ENCODE data around the gene ATXN2.
"Not testable (repeated sequence)": the region's sequence is repeated elsewhere in the genome, so short reads cannot be mapped to it uniquely, and the experiment has no call there.

Gene ATXN2, protein sequence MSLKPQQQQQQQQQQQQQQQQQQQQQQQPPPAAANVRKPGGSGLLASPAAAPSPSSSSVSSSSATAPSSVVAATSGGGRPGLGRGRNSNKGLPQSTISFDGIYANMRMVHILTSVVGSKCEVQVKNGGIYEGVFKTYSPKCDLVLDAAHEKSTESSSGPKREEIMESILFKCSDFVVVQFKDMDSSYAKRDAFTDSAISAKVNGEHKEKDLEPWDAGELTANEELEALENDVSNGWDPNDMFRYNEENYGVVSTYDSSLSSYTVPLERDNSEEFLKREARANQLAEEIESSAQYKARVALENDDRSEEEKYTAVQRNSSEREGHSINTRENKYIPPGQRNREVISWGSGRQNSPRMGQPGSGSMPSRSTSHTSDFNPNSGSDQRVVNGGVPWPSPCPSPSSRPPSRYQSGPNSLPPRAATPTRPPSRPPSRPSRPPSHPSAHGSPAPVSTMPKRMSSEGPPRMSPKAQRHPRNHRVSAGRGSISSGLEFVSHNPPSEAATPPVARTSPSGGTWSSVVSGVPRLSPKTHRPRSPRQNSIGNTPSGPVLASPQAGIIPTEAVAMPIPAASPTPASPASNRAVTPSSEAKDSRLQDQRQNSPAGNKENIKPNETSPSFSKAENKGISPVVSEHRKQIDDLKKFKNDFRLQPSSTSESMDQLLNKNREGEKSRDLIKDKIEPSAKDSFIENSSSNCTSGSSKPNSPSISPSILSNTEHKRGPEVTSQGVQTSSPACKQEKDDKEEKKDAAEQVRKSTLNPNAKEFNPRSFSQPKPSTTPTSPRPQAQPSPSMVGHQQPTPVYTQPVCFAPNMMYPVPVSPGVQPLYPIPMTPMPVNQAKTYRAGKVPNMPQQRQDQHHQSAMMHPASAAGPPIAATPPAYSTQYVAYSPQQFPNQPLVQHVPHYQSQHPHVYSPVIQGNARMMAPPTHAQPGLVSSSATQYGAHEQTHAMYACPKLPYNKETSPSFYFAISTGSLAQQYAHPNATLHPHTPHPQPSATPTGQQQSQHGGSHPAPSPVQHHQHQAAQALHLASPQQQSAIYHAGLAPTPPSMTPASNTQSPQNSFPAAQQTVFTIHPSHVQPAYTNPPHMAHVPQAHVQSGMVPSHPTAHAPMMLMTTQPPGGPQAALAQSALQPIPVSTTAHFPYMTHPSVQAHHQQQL

DNA sequence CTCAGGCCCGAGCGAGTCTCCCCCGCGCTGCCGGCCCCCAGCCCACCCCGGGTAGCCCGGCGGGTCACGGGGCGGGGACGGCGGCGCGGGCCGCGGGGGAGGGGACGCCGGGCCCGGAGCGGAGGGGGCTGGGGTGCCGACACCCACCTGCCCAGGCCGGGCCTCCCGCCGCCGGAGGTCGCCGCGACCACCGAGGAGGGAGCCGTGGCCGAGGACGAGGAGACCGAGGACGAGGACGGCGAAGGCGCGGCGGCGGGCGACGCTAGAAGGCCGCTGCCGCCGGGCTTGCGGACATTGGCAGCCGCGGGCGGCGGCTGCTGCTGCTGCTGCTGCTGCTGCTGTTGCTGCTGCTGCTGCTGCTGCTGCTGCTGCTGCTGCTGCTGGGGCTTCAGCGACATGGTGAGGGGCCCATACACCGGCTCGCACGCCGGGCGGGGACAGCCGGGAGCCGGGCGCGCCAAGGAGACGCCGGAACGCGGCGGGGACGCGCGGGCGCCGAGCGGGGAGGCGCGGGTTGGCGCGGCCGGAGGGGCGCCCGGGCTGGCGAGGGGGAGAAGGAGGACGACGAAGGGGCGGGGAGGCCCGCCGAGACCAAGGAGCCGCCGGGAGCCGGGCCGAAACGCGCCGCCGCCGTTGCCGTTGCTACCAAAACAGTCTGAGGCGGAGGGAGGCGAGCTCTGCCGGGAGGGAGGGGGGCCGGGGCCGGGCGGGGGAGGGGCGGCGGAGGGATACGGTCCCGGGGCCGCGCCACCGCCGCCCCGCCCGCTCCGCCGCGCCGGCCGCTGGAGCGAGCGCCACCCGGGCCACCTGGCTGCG, at the start of gene ATXN2:
Gene ATXN2 (minus strand): TSS at position 679 of the 816 bp plus-strand sequence. CDS start 281 bp downstream, at position 398.
- DNase-seq (ENCODE audit: low read depth in 1 of 2, low spot score in 1 of 2) = peak in 1 of 2 donors; percentile 58

DNA sequence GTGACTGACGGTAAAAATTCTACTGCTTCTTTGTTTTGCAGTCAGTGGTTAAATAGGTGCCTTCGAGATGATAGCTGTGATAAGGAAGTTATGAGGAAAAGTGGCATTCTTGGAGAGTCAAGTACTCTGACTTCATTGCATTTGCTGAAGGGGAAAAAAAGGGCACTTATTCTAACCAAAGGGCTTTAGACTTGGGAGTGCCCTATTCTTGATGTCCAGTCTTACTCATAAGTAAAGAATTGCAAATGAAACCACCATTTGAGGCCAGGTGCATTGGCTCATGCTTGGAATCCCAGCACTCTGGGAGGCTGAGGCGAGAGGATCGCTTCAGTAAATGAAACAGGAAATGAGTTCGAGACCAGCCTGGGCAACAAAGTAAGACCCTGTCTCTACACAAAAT, 46.3 kb upstream of the ATXN2 start:
- no peak for DNase-seq (ENCODE audit: low read depth in 1 of 2, low spot score in 1 of 2)

DNA sequence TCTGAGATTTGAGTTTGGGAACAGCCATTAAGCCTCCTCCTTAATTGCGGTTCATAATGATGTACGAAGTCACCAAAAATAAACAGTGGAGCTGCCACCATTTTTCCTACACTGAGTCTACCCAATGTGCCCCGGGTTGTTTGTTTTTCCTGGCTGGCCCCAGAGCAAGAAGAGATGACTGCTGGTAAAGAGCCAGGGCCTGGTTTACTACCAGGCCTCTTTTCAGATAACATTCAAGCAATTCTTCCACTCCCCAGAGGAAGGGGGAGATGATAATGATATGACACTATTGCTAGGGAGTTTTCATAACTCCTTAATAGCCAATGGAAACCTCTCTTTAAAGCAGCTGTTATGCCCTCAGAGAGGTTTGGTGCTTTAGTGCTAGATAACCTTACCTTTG, 44.3 kb upstream of the ATXN2 start:
- no peak for DNase-seq (ENCODE audit: low read depth in 1 of 2, low spot score in 1 of 2)

DNA sequence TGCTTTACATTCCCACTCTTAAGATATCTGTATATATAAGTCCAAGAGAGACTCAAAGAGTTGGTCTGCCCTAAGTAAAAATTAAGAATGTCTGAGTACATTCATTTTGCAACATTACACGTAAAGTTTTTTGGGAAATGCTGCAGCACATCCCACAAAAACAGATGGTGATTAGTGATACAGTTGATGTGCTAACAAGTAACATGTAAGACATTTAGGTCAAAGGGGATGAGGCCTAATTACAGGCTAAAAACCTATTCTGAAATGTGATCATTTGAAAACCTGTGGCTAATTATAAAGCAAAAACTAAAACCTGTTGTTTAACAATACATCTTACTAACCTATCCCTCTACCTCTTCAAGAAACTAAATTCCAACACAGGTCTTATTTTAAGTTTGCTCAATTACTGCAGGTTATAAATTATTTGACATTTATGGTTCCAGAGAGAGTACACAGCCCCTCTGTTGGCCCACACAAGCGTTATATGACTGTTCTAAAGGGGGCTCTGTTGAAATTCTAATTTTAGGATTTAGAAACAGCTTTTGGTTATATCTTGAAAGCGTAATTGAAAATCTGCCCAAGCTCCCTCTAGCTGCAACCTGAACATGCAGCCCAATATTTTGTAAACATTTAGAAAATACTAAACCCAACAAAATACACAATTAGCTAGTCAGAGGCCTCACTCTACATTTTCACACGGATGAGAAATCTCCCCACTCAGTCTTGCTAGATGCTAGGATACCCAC, 43.7 kb upstream of the ATXN2 start:
- no peak for DNase-seq (ENCODE audit: low read depth in 1 of 2, low spot score in 1 of 2)

DNA sequence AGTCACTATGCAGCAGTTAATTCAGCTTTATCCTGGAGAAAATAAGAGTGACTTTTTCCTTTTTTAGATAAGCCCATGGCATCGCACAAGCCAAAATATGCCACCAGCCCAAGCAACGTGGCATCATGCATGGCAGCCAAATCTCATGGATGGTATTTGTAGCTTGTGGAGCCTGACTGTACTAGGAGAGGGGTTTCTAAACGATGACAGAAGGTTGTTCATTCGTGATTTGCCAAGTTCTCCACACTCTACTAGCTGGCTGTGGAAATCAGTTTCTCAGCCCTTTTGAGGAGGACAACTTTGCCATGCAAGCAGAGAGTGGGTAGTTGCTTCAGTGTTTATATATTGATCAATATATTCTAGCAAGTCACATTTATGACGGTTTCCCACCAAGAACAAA, 41.4 kb upstream of the ATXN2 start:
- no peak for DNase-seq (ENCODE audit: low read depth in 1 of 2, low spot score in 1 of 2)

DNA sequence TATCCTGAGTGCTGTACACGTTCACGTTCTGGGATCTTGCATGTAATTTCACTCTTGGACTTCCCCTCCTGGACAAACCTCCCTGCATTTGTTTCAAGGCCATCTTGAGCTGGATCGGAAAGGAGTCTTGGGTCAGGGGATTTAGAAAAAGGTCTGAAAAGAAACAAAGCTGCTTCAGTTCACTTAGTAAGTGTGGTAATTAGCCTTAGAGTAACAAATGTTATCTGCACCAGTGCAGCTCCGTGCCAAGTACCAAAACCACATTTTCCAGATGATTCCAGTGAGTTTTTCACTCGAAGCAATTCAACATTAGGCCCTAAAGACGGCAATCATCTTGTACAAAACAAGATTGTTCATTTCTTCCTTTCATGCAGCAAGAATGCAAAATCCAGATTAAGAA, 39.4 kb upstream of the ATXN2 start:
- DNase-seq (ENCODE audit: low read depth in 1 of 2, low spot score in 1 of 2) = no peak

DNA sequence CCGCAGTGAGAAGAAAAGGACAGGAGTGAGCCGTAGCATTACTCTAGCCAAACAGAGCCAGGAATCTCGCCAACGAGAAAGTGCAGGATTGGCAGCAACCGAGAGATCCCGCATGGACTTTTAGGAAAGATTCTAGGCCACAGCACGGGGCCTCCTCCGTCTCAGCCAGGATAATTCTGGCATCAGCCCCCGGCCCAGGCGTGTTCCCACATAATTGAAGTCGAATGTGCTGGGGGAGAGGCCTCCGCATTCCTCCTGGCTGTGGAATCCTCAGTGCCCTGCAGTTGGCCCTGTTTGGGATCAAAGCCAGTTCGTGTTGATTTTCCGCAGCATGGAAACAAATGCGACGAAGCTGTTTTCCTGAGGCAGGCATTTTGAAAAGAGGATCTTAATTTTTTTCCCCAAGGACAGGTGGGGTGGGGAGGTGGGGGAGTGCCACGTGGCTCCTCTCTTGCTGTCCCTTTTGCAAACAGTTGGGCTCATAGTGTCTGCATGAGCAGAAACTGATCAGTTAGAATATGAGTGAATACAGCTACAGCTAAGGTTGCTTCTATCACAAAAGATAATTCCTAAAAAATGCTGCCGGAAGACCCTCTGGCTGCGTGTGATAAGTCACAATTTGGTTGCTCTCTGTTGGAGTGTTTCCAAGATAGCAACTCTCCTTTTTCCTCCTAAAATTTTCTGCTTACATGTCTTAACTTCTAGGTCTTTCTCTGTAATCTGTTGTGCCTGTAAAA, 37.3 kb upstream of the ATXN2 start:
- DNase-seq (ENCODE audit: low read depth in 1 of 2, low spot score in 1 of 2) = no peak

DNA sequence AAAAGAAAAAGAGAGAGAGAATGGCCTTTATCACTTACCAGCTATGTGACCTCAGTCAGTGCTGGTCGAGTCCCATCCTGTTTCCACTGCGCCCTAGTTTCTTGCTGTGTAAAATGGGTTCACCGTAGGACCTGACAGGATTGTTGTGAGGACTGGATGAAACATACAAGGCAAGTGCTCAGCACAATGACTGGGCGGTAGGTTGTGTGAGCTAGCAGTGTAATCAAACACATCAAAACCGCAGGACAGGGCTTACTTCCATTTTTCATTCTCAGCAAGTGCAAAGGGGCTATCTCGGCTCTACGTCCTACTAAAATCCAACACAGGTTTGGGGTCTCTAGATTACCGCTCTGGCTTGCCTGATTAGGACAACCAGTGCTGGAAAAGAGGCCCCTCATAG, 36.4 kb upstream of the ATXN2 start:
- no peak for DNase-seq (ENCODE audit: low read depth in 1 of 2, low spot score in 1 of 2)

DNA sequence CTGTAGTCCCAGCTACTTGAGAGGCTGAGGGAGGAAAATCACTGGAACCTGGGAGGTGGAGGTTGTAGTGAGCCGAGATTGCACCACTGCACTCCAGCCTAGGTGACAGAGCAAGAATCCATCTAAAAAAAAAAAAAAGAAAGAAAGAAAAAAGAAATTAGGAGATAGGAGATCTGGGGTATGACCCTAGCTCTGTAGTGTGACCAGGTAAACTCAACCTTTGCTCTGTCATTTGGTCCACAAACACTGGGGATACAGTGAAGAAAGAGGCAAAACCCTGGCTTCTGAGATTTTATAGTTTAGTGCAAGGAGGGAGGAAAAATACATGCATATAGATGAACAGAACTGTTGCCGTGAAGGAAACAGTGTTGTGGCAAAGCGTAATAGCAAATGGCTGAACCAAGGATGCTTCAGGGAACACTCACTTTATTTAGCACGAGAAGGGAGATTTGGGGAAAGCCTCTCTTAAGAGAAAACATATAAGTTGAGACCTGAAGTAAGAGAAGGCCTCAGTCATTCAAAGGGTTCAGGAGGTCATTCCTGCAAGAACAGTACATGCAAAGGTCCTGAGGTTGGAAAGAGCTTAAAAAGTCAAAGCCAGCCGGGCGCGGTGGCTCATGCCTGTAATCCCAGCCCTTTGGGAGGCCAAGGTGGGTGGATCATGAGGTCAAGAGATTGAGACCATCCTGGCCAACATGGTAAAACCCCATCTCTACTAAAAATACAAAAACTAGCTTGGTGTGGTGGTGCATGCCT, 29.6 kb upstream of the ATXN2 start:
- no peak for DNase-seq (ENCODE audit: low read depth in 1 of 2, low spot score in 1 of 2)

DNA sequence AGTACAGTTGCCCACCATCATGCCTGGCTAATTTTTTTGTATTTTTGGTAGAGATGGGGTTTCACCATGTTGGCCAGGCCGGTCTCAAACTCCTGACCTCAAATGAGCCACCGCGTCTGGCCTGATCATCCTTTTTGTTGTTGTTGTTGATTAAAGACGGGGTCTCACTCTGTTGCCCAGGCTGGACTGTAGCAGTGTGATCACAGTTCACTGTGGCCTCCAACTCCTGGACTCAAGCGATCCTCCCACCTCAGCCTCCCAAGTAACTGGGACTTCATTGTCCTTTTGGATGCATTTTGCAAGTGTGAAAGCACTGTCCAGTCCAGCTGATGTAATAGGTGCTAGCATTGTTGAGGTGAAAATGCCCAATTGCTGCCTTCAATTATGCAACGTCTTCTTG, 27.1 kb upstream of the ATXN2 start:
- DNase-seq (ENCODE audit: low read depth in 1 of 2, low spot score in 1 of 2) = no peak

DNA sequence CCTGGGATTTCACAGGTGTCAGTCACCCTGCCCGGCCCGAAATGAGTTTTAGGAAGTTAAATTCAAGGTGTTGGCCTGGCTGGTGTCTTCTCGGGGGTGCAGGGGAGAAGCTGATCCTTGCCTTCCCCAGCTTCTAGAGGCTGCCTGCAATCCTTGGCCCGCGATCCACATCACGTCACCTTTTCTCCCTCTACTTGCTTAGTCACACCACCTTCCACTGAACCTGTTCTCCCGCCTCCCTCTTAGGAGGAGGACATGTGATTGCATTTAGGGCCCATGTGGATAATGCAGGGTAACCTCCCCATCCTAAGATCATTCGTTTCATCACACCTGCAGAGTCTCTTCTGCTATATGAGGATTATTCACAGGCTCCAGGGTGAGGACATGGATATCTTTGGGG, 25.4 kb upstream of the ATXN2 start:
- DNase-seq (ENCODE audit: low read depth in 1 of 2, low spot score in 1 of 2) = no peak

DNA sequence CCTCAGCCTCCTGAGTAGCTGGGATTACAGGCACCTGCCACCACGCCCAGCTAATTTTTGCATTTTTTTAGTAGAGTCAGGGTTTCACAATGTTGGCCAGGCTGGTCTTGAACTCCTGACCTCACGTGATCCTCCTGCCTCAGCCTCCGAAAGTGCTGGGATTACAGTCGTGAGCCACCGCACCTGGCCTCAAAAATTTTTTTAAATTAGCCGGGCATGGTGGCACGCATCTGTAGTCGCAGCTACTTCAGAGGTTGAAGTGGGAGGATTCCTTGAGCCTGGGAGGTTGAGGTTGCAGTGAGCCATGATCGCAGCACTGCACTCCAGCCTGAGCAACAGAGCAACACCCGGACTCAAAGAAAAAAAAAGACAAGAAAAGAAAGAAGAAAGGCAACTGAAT, 18.7 kb upstream of the ATXN2 start:
- not testable (repeated sequence) for DNase-seq (ENCODE audit: low read depth in 1 of 2, low spot score in 1 of 2)

DNA sequence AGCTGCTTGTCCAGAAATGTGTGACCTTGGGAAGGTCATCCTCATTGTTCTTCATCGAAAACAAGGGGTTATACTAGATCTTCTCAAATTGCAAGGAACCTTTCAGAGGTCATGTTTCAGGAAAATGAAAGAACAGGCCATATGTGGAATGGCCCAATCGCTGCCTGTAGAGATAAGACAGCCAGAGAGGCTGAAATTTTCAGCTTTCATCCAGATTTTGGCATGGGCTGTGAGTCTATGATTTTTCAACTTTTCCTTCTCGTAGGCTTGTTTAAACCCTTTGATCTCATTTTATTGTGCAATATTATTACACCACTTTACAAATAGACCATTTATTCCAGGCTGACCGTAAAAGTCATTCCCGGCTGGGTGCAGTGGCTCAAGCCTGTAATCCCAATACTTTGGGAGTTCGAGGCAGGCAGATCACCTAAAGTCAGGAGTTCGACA, 17.1 kb upstream of the ATXN2 start:
- no peak for DNase-seq (ENCODE audit: low read depth in 1 of 2, low spot score in 1 of 2)

DNA sequence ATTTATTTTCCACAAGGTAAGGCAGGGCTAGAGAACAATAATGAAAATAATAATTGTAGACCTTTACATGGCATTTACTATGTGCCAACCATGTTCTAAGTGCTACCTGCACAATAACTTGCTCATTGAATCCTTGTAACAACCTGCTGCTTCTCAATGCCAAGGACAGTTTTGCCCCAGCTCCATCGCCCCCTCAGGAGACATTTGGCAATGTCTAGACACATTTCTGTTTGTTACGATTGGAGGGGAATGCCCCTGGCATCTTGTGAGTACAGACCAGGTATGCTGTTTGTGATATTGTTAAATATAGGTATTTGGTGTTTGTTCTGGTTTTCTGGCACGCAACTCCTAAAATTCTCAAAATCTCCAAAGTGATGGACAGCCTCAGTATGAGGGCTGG, 8.1 kb upstream of the ATXN2 start:
- no peak for DNase-seq (ENCODE audit: low read depth in 1 of 2, low spot score in 1 of 2)

DNA sequence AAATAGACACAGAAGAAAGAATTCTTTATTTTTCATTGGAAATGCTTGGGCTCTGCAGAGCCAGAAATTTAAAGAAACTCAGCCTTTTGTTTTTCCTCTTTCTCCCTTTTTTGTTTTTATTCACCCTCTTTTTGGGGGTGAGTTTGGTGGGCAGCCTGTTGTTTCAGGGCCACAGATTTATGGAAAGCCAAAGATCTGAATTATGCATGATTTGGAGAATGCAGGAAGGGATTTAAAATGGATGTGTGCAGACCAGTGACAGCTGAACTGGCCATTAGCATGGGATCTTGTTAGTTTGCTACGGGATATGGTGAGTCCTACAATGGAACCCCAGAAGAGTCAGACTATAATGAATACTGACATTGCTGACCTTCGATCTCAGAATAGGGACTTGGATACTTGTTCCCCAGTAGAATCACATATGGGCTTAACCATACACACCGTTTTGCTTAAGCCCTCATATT, 7.7 kb upstream of the ATXN2 start:
- DNase-seq (ENCODE audit: low read depth in 1 of 2, low spot score in 1 of 2) = no peak

DNA sequence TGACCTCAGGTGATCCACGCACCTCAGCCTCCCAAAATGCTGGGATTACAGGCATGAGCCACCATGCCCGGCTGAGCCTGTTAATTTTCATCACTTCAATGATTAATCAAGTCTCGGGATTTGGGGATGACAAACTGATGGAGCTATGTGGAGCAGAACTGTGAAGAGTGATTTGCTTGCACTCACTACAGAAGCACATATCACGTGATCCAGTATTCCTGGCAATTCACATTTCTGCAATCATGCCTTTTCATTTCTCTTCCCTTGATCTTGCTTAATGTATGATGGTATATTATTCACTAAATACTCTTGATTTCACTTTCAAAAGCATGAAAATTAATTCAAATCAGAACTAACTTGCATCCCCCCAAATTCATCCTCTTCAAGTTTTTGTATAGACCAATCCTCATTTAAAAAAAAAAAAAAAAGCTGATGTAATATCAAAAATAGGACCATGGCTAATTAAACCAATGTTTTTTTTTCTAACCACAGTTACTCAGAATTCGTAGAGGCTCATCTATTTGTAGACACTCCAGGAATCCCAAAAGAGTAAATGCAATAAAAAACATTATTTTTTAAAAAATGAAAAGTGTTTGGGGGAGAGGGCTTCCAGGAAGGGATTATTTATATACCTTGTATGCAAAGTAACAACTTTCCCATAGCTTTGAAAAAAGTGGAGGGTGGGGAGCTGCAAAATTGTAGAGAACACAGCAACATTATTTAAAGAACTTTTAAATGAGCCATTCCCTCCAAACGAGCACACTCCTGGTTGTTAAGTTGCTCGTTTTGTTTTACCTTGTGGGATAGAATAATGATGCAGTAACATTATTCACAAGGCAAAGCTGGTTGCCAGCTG, 7.0 kb upstream of the ATXN2 start:
- no peak for DNase-seq (ENCODE audit: low read depth in 1 of 2, low spot score in 1 of 2)

DNA sequence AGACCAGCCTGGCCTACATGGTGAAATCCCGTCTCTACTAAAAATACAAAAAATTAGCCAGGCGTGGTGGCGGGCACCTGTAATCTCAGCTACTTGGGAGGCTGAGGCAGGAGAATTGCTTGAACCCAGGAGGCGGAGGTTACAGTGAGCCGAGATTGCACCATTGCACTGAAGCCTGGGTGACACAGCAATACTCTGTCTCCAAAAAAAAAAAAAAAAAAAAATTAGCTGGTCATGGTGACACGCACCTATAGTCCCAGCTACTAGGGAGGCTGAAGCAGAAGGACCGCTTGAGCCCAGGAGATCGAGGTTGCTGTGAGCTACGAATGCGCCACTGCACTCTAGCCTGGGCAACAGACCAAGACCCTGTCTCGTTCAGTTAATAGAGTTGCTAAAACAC, 3.7 kb upstream of the ATXN2 start:
- not testable (repeated sequence) for DNase-seq (ENCODE audit: low read depth in 1 of 2, low spot score in 1 of 2)

DNA sequence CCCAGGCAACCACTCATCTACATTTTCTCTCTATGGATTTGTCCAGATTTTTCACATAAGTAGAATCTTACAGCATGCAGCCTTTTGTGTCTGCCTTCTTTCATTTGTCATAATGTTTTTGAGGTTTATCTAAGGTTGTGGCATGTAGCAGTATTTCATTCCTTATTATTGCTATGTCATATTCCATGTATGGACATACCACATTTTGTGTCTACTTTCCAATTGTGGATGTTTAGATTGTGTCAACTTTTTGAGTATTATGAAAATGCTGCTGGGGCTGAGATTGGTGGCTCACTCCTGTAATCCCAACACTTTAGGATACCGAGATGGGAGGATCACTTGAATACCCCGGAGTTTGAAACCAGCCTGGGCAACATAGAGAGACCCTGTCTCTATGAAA, 3.2 kb upstream of the ATXN2 start:
- DNase-seq (ENCODE audit: low read depth in 1 of 2, low spot score in 1 of 2) = no peak
